A673 (cell line): ENCODE results near the gene SERHL2.
"Not testable (repeated sequence)": the region's sequence is repeated elsewhere in the genome, so short reads cannot be mapped to it uniquely, and the experiment has no call there.

Experiments
- EZH2 ChIP-seq: fragments of 200-600 bp; sonication (generic); IDR thresholded peaks from 2 replicates; pipeline ENCODE4 v1.6.1; 2017; ENCODE audit warnings: borderline replicate concordance, low read depth, mild to moderate bottlenecking, mixed read lengths, antibody characterized with exemption, low read length; ENCODE audit not compliant: poor library complexity, severe bottlenecking
- TF ChIP-seq, protein P1 (sequence below): fragments of 300-800, 200-600 bp; sonication (generic); conservative IDR thresholded peaks from 2 replicates; pipeline ENCODE4 v1.5.1; 2017; ENCODE audit warnings: low read depth, mild to moderate bottlenecking, antibody characterized with exemption, low read length, moderate library complexity, mixed read lengths

DNA sequence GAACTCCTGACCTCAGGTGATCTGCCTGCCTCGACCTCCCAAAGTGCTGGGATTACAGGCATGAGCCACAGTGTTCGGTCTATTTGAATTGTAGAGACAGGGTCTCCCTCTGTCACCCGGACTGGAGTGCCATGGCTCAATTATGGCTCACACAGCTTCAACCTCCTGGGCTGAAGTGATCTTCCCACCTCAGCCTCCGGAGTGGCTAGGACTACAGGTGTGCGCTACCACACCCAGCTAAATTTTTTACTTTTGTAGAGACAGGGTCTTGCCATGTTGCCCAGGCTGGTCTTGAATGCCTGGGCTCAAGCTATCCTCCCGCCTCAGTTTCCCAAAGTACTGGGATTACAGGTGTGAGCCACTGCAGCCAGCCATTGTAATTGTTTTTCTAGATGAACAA lies 14.2 kb downstream of the SERHL2 start:
- TF ChIP-seq, protein P1, sequence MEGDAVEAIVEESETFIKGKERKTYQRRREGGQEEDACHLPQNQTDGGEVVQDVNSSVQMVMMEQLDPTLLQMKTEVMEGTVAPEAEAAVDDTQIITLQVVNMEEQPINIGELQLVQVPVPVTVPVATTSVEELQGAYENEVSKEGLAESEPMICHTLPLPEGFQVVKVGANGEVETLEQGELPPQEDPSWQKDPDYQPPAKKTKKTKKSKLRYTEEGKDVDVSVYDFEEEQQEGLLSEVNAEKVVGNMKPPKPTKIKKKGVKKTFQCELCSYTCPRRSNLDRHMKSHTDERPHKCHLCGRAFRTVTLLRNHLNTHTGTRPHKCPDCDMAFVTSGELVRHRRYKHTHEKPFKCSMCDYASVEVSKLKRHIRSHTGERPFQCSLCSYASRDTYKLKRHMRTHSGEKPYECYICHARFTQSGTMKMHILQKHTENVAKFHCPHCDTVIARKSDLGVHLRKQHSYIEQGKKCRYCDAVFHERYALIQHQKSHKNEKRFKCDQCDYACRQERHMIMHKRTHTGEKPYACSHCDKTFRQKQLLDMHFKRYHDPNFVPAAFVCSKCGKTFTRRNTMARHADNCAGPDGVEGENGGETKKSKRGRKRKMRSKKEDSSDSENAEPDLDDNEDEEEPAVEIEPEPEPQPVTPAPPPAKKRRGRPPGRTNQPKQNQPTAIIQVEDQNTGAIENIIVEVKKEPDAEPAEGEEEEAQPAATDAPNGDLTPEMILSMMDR = not testable (repeated sequence)
- TF ChIP-seq EZH2 = not testable (repeated sequence)
